GM18511 (cell line): Measurements from ENCODE around the gene COX14.
"Not testable (repeated sequence)": the region's sequence is repeated elsewhere in the genome, so short reads cannot be mapped to it uniquely, and the experiment has no call there.

Source experiments
- ATAC-seq: cut with Tn5 transposase; IDR thresholded peaks from one replicate; pipeline ENCODE4 v1.9.1; 2021; ENCODE audit warnings: mild to moderate bottlenecking, moderate library complexity; ENCODE audit not compliant: unreplicated experiment

COX14 gene

GRCh38 chr12:50107416-50108268, 4.4 kb upstream of the COX14 start:
- ATAC-seq = no peak

DNA sequence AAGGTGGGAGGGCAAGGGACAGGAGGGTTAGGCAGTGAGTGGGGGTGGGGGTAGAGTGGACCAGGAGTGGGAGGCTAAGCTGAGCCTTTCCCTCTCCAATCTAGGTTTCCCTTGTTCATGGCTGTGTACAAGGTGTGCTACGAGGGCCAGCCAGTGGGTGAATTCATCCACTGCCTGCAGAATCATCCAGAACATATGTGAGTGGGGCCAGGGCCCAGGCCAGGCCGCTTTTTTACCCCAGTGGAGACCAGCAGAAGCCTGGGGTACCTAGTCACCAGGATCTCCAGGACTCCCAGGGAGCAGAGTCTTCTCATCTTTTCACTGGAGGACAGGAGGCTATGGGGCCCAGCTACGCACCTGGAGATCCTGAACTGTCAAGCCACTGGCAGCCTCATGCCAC, 2.7 kb upstream of the COX14 start:
- no peak for ATAC-seq

- no peak for ATAC-seq
Measured at GRCh38 chr12:50110127-50110761, 1.8 kb upstream of the COX14 start.

- peak; percentile 28 for ATAC-seq
Measured at GRCh38 chr12:50110762-50111351, 1.2 kb upstream of the COX14 start.

DNA sequence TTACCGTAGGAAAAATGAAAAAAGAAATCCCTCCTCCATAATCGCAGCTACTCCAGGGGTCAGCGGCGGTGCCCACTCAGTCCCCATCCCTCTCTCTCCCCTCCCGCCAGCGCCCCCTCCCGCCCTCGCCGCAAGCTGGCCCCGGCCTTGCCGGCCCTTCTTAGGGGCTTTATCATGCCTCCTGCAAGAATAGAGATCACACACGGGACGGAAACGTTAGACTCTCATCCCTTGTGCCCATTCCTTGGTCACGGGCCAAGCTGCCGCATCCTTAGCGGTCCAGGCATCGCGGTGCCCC, 692 bp upstream of the COX14 start:
- peak; percentile 1 for ATAC-seq

DNA sequence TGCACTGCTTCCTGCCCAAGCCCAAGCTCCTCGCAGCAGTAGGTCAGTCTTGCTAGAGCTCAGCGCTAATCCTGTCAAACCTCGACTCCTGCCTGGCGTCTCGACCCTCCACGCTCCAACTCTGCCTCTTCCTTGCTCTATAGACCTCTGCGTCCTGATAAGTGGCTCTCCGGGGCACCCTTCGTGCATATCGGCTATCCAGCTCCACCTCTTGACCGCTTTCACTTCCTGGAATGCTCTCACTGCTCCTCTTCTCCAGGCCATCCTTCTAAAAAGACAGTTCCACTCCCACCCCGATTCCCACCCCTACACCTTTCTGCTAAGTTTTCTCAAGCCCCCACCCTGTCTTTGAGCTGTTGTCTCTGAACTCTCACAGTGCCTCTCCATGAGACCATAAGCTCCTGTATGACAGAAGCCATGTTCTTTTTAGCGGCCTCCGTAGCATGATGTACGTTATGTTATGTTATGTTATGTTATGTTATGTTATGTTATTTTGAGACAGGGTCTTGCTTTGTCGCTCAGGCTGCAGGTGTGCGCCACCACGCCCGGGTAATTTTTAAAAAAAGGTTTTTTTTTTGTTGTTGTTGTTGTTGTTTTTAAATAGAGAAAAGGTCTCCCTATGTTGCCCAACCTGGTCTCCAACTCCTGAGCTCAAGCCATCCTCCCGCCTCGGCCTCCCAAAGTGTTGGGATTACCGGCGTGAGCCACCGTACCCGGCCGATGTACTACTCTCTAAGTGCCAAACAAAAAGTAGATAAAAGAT, 601 bp downstream of the COX14 start:
- ATAC-seq = no peak

GRCh38 chr12:50117057-50117622, 5.1 kb downstream of the COX14 start:
- ATAC-seq = no peak

DNA sequence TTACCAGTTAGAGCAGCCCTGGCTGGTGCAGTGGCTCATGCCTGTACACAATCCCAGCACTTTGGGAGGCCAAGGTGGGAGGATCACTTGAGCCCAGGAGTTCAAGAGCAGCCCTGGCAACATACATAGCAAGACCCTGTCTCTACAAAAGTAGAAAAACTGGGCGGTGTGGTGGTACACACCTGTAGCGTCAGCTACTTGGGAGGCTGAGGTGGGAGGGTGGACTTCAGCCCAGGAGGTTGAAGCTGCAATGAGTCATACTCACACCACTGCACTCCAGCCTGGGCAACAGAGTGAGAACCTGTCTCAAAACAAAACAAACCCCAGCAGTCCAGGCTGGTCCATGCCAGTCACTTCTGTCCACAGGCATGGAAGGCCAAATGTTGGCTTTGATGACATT, 7.4 kb downstream of the COX14 start:
- ATAC-seq = no peak

GRCh38 chr12:50120521-50120920, 8.5 kb downstream of the COX14 start:
- ATAC-seq = no peak

DNA sequence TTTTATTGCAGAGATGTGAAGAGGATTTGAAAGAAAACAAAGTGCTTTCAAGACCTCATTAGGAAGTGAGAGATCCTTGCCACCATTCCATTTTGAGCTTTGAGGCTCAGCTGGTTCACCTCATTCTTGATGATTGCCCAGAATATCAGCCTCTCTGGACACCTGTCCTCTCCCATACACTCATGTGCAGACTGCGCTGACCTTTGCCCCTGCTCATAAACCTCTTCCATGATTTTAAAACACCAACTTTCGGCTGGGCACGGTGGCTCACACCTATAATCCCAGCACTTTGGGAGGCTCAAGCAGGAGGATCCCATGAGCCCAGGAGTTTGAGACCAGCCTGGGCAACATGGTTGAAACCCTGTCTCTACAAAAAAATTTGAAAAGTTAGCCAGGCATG, 8.9 kb downstream of the COX14 start:
- no peak for ATAC-seq

DNA sequence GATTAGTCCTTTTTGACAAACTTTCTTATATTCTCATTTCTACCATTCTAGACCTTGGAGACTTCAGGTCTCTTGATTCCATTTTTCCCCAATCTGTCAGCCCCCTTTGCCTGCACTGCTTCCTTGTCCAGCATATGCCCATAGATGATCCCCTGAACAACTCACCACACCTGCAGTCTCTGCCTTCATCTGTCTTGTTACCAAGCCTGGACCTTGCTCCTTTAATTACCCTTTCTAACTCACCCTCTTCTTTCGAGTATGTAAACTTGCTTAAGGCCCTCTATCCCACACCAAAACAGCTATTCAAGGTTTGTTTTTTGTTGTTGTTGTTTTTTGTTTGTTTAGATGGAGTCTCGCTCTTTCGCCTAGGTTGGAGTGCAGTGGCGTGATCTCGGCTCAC, 9.6 kb downstream of the COX14 start:
- ATAC-seq = no peak

DNA sequence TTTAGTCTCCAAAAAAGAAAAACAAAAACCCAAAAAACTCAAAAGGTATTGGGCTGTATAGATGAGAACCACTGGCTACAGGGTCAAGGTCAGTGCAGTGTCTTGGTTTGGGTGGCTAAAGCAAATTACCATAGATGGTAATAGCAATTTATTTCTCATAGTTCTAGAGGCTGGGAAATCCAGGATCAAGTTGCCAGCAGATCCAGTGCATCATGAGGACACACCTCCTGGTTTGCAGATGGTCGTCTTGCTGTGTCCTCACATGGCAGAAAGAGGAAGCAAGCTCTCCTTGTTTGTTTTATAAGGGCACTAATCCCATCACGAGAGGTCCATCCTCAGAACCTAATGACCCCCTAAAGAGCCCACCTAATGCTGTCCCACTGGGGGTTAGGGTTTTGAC, 11.2 kb downstream of the COX14 start:
- no peak for ATAC-seq

DNA sequence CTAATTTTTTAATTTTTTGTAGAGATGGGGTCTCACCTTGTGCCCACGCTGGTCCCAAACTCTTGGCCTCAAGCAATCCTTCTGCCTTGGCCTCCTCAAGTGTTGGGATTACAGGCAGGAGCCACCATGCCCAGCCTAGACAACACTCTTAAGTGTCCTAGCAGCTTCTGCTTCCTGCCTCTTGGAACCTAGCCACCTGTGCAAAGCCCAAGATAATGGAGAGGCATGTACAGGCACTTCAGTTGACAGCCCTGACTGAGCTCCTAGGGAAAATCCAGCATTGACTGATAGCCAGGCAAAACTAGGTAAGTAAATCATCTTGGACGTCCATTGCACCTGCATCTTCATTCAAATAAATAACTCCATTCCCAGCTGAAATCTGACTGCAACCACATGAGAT, 15.5 kb downstream of the COX14 start:
- no peak for ATAC-seq

- ATAC-seq = no peak
Measured at GRCh38 chr12:50129290-50129689, 17.3 kb downstream of the COX14 start.

DNA sequence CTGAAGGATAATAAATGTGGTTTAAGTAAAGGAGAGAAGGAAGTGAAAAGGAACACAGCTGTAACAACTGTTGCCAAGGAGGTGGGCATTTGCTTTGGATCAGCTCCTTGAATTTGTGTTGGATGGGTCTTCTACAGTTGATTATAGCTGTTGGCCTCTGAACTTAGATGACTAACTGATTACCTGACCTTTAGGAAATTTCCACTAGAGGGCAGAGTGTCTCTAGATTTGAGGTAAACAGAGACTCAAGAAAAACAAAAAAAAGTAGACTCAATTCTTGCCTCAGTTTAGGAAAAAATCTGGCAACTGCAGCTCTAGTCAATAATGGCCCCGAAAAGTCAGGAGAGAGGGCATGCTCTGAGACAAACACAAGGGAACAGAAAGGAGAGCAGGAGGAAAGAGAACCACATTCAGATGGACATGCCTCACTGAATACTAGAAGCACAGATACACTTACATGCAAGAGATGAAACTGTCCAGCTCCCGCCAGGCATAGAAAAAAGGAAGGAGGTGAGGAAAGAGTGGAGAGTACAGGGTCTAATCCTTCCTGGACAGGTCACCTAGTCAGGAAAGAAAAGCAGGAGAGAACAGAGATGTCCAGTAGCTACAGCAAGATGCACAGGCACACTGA, 20.6 kb downstream of the COX14 start:
- no peak for ATAC-seq

GRCh38 chr12:50142993-50143392, 31.0 kb downstream of the COX14 start:
- ATAC-seq = no peak

DNA sequence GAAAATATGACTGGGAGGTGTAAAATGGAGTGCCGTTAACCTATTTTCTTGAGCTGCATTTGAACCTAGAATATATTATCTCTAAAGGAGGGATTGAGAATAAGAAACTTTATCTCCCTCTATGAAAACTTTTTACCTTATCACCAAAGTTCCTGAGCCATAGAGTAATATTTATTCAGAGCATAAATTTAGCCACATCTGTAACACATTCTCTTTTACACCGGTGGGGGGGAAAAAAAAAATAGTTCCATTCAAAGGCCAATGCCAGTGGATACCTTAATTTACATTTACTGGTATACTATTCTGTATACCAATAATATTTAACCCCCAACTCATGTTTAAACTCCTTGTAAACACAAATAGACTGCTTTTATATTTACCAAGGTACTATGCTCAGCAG, 33.4 kb downstream of the COX14 start:
- ATAC-seq = no peak

- ATAC-seq = no peak
Measured at GRCh38 chr12:50147281-50147680, 35.2 kb downstream of the COX14 start.

GRCh38 chr12:50148011-50148410, 36.0 kb downstream of the COX14 start:
- not testable (repeated sequence) for ATAC-seq

- ATAC-seq = no peak
Measured at GRCh38 chr12:50149311-50149710, 37.3 kb downstream of the COX14 start.
